GM12878 (cell line): Measurements from ENCODE around the gene FBXO4. TPM values are rescaled to one million over a fixed set of nuclear protein-coding genes. Genes with fewer than 3 reads are reported as not detected.

Experiments
- CBX3 ChIP-seq: fragments of 200-600 bp; sonication (generic); IDR thresholded peaks from 2 replicates; pipeline ENCODE4 v1.6.1; 2016; ENCODE audit warnings: low read depth, borderline replicate concordance
- CREB1 ChIP-seq: IDR thresholded peaks from 2 replicates; pipeline ENCODE4 v1.6.1; 2012; ENCODE audit warnings: low read depth, mild to moderate bottlenecking, inconsistent platforms
- EP300 ChIP-seq, 2 experiments: fragments of 150-350 bp in 1 of 2; IDR thresholded peaks; 2 replicates each; pipeline ENCODE4 v1.6.1; 2011 to 2012; ENCODE audit warnings: low read depth in 2 of 2, low read length in 2 of 2, borderline replicate concordance in 1 of 2, improper control_type of control experiment in 1 of 2, inconsistent platforms in 1 of 2; ENCODE audit not compliant: control insufficient read depth in 1 of 2
- KAT2A ChIP-seq: conservative IDR thresholded peaks from 2 replicates; pipeline ENCODE4 v1.6.1; 2011; ENCODE audit warnings: low read depth, low read length; ENCODE audit not compliant: control insufficient read depth
- KLF5 ChIP-seq: fragments of 450-650 bp; IDR thresholded peaks from 2 replicates; pipeline ENCODE4 v1.6.1; 2014; ENCODE audit warnings: mild to moderate bottlenecking; ENCODE audit not compliant: partially characterized antibody
- RB1 ChIP-seq: fragments of 450-650 bp; formaldehyde crosslinking; IDR thresholded peaks from 2 replicates; pipeline ENCODE4 v1.6.1; 2017; ENCODE audit warnings: mild to moderate bottlenecking, borderline replicate concordance
- RELA ChIP-seq: fragments of 450-650 bp; IDR thresholded peaks from 2 replicates; pipeline ENCODE4 v1.8.0; 2014; ENCODE audit warnings: borderline replicate concordance; ENCODE audit not compliant: partially characterized antibody
- SMAD1 ChIP-seq: fragments of 450-650 bp; IDR thresholded peaks from 2 replicates; pipeline ENCODE4 v1.6.1; 2018; ENCODE audit warnings: mild to moderate bottlenecking, low read depth; ENCODE audit not compliant: partially characterized antibody
- TARDBP ChIP-seq: IDR thresholded peaks from 2 replicates; pipeline ENCODE4 v1.6.1; 2016; ENCODE audit warnings: borderline replicate concordance
- TCF3 ChIP-seq: IDR thresholded peaks from 2 replicates; pipeline ENCODE4 v1.6.1; 2012; ENCODE audit warnings: low read depth, mild to moderate bottlenecking, low read length, borderline replicate concordance; ENCODE audit not compliant: insufficient read depth
- polyA plus RNA-seq, 11 experiments: library from polyadenylated mRNA; depleted of rRNA in 4 of 11; unstranded in 6 of 11; stranded (reverse) in 5 of 11; fragments of >200 nt; fragmentation: Nextera tagmentation in 4 of 11; fragmentation: Illumina TruSeq in 1 of 11; extraction: Ambion mirVana in 4 of 11; extraction: Trizol in 1 of 11; gene quantifications; 1 replicate in 1 of 11; 2 replicates in 10 of 11; pipeline versions ENCODE4 v1.2.1 to v1.2.3, GENCODE V29; 2011 to 2016; ENCODE audit warnings: inconsistent platforms in 2 of 11, missing spikeins in 2 of 11, low read depth in 1 of 11
- total RNA-seq, 4 experiments: library from RNA; depleted of rRNA in 3 of 4; stranded (reverse); fragments of >200 nt in 3 of 4; fragmentation: Illumina TruSeq in 1 of 4; extraction: Trizol in 1 of 4; gene quantifications; 2 replicates each; pipeline versions ENCODE4 v1.2.1 to v1.2.3, GENCODE V29; 2013 to 2021
- TF ChIP-seq, protein P1 (sequence below): fragments of 450-650 bp; IDR thresholded peaks from 2 replicates; pipeline ENCODE4 v1.6.1; 2017; ENCODE audit warnings: mild to moderate bottlenecking, moderate library complexity
- TF ChIP-seq, protein P2 (sequence below): fragments of 450-650 bp; IDR thresholded peaks from 2 replicates; pipeline ENCODE4 v1.6.1; 2017; ENCODE audit warnings: low read depth, mild to moderate bottlenecking, moderate library complexity
- TF ChIP-seq, protein P3 (sequence below): IDR thresholded peaks from 2 replicates; pipeline ENCODE4 v1.6.1; 2012; ENCODE audit warnings: low read depth, low read length, improper control_type of control experiment
- TF ChIP-seq, protein P4 (sequence below): fragments of 450-650 bp; IDR thresholded peaks from 2 replicates; pipeline ENCODE4 v1.6.1; 2016; ENCODE audit warnings: mild to moderate bottlenecking
- TF ChIP-seq, protein P5 (sequence below): fragments of 450-650 bp; IDR thresholded peaks from 2 replicates; pipeline ENCODE4 v1.6.1; 2014; ENCODE audit warnings: mild to moderate bottlenecking
- TF ChIP-seq, protein P6 (sequence below): IDR thresholded peaks from 2 replicates; pipeline ENCODE4 v1.6.1; 2011; ENCODE audit warnings: low read depth, low read length, improper control_type of control experiment, borderline replicate concordance

Gene FBXO4
- total and polyA plus RNA-seq, 10 of the 15 experiments (the other 5 are each of a cell fraction or from before 2014, with no cell fraction given), result 7.2 to 30.5 (median 19.6) TPM

DNA sequence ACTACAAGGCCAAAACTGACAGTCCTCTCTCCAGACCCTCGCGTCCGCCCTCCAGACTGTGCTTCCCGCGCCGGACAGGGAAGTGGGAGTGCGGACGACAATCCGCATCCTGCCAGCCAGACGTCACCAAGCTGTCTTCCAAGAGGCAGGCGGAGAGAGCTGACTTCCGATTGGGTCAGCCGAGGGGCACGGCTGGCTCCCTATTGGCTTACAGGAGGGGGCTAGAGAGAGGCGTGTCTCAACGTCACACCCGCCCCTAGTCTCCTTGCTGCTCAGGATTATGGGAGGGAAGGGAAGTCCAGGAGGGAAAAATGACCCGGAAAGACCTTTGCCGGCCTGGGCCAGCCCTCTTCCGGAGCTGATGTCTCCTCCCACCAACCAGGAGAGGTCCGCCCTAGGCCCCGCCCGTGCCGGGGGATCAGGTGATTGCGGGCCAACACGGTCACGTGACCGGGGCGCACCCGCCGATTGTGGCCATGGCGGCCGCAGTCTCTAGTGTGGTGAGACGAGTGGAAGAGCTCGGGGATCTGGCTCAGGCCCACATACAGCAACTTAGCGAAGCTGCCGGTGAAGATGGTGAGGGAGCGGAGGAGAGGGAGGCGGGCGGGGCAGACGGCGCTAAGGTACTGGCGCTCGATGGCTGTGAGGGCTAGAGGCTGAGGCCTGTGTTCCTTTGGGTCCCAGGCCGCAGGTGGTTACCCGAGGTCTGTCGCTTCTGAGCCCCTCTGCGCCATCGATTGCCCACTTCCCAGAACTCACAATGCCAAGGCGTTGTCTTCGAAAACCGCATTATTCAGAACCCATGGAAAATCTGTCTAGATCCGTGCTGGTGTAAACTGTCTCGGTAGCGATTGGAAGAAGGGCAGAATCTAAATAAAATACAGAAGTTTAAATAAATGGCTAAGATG lies 20.9 kb upstream of the FBXO4 start, which contains the start of gene RIMOC1 (continued):
- TF ChIP-seq, protein P1, sequence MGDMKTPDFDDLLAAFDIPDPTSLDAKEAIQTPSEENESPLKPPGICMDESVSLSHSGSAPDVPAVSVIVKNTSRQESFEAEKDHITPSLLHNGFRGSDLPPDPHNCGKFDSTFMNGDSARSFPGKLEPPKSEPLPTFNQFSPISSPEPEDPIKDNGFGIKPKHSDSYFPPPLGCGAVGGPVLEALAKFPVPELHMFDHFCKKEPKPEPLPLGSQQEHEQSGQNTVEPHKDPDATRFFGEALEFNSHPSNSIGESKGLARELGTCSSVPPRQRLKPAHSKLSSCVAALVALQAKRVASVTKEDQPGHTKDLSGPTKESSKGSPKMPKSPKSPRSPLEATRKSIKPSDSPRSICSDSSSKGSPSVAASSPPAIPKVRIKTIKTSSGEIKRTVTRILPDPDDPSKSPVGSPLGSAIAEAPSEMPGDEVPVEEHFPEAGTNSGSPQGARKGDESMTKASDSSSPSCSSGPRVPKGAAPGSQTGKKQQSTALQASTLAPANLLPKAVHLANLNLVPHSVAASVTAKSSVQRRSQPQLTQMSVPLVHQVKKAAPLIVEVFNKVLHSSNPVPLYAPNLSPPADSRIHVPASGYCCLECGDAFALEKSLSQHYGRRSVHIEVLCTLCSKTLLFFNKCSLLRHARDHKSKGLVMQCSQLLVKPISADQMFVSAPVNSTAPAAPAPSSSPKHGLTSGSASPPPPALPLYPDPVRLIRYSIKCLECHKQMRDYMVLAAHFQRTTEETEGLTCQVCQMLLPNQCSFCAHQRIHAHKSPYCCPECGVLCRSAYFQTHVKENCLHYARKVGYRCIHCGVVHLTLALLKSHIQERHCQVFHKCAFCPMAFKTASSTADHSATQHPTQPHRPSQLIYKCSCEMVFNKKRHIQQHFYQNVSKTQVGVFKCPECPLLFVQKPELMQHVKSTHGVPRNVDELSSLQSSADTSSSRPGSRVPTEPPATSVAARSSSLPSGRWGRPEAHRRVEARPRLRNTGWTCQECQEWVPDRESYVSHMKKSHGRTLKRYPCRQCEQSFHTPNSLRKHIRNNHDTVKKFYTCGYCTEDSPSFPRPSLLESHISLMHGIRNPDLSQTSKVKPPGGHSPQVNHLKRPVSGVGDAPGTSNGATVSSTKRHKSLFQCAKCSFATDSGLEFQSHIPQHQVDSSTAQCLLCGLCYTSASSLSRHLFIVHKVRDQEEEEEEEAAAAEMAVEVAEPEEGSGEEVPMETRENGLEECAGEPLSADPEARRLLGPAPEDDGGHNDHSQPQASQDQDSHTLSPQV, result no peak
- TF ChIP-seq, protein P2, sequence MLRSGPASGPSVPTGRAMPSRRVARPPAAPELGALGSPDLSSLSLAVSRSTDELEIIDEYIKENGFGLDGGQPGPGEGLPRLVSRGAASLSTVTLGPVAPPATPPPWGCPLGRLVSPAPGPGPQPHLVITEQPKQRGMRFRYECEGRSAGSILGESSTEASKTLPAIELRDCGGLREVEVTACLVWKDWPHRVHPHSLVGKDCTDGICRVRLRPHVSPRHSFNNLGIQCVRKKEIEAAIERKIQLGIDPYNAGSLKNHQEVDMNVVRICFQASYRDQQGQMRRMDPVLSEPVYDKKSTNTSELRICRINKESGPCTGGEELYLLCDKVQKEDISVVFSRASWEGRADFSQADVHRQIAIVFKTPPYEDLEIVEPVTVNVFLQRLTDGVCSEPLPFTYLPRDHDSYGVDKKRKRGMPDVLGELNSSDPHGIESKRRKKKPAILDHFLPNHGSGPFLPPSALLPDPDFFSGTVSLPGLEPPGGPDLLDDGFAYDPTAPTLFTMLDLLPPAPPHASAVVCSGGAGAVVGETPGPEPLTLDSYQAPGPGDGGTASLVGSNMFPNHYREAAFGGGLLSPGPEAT, result peak; percentile 99
- TF ChIP-seq, protein P3, sequence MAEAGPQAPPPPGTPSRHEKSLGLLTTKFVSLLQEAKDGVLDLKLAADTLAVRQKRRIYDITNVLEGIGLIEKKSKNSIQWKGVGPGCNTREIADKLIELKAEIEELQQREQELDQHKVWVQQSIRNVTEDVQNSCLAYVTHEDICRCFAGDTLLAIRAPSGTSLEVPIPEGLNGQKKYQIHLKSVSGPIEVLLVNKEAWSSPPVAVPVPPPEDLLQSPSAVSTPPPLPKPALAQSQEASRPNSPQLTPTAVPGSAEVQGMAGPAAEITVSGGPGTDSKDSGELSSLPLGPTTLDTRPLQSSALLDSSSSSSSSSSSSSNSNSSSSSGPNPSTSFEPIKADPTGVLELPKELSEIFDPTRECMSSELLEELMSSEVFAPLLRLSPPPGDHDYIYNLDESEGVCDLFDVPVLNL, result peak; percentile 63; the same call in 1 of the 2 replicates
- TF ChIP-seq RB1, result peak; percentile 51; the same call in 1 of the 2 replicates
- peak; percentile 96 for TF ChIP-seq CREB1
- peak; percentile 29 to 59; a peak in 3 of 4 replicates for TF ChIP-seq EP300 (IDR thresholded peaks at IDR 0.05; ENCODE audit: borderline replicate concordance in 1 of 2, control insufficient read depth in 1 of 2, low read depth in 2 of 2, low read length in 2 of 2)
- TF ChIP-seq SMAD1, result no peak
- TF ChIP-seq, protein P4, sequence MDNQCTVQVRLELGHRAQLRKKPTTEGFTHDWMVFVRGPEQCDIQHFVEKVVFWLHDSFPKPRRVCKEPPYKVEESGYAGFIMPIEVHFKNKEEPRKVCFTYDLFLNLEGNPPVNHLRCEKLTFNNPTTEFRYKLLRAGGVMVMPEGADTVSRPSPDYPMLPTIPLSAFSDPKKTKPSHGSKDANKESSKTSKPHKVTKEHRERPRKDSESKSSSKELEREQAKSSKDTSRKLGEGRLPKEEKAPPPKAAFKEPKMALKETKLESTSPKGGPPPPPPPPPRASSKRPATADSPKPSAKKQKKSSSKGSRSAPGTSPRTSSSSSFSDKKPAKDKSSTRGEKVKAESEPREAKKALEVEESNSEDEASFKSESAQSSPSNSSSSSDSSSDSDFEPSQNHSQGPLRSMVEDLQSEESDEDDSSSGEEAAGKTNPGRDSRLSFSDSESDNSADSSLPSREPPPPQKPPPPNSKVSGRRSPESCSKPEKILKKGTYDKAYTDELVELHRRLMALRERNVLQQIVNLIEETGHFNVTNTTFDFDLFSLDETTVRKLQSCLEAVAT, result peak; percentile 92
- peak; percentile 76 for TF ChIP-seq KLF5
- TF ChIP-seq KAT2A, result no peak
- TF ChIP-seq CBX3, result no peak
- TF ChIP-seq TARDBP, result peak; percentile 52; the same call in 1 of the 2 replicates
- TF ChIP-seq, protein P5, sequence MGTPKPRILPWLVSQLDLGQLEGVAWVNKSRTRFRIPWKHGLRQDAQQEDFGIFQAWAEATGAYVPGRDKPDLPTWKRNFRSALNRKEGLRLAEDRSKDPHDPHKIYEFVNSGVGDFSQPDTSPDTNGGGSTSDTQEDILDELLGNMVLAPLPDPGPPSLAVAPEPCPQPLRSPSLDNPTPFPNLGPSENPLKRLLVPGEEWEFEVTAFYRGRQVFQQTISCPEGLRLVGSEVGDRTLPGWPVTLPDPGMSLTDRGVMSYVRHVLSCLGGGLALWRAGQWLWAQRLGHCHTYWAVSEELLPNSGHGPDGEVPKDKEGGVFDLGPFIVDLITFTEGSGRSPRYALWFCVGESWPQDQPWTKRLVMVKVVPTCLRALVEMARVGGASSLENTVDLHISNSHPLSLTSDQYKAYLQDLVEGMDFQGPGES, result 0 out of 2 replicates have a peak, but pooled peaks have one; percentile 0
- TF ChIP-seq, protein P6, sequence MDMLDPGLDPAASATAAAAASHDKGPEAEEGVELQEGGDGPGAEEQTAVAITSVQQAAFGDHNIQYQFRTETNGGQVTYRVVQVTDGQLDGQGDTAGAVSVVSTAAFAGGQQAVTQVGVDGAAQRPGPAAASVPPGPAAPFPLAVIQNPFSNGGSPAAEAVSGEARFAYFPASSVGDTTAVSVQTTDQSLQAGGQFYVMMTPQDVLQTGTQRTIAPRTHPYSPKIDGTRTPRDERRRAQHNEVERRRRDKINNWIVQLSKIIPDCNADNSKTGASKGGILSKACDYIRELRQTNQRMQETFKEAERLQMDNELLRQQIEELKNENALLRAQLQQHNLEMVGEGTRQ, result peak; percentile 96
- TF ChIP-seq RELA, result peak; percentile 79
- no peak for TF ChIP-seq TCF3
